Ovary (tissue), 9 donors: Measurements from ENCODE around the gene CCNB1IP1. TPM values are rescaled to one million over a fixed set of nuclear protein-coding genes. Genes with fewer than 3 reads are reported as not detected.

Experiments
- DNase-seq, 5 donors: peaks; one replicate each; pipeline ENCODE4 v3.0.0-alpha.2; 2019 to 2020
- H3K27ac ChIP-seq, 2 donors: fragments of 200-600 bp; one replicate each; pipeline versions ENCODE4 v1.5.1 to v1.8.0; 2019 to 2022
- H3K27me3 ChIP-seq: fragments of 200-600 bp; one replicate; pipeline ENCODE4 v1.8.0; 2022
- H3K36me3 ChIP-seq: fragments of 200-600 bp; sonication (generic); one replicate; pipeline ENCODE4 v1.5.1; 2019
- H3K4me1 ChIP-seq: one replicate; pipeline ENCODE4 v1.8.1; 2013; ENCODE audit warnings: mild to moderate bottlenecking, moderate library complexity; ENCODE audit not compliant: insufficient read depth
- H3K4me3 ChIP-seq: fragments of 200-600 bp; sonication (generic); one replicate; pipeline ENCODE4 v1.5.1; 2017
- H3K9me3 ChIP-seq, 2 donors: fragments of 200-600 bp in 1 of 2; sonication (generic) in 1 of 2; one replicate each; pipeline versions ENCODE4 v1.5.1 to v1.8.1; 2013 to 2019; ENCODE audit warnings: mild to moderate bottlenecking in 1 of 2, moderate library complexity in 1 of 2
- CTCF ChIP-seq, 3 donors: fragments of 450-650 bp in 2 of 3; fragments of 200-600 bp in 1 of 3; IDR thresholded peaks; one replicate each; pipeline versions ENCODE4 v1.5.1 to v1.8.0; 2016 to 2022; ENCODE audit warnings: antibody characterized with exemption in 3 of 3, mild to moderate bottlenecking in 1 of 3
- EP300 ChIP-seq: sonication (generic); formaldehyde crosslinking; IDR thresholded peaks from one replicate; pipeline ENCODE4 v1.6.1; 2017; ENCODE audit warnings: antibody characterized with exemption
- POLR2A ChIP-seq: fragments of 450-650 bp; IDR thresholded peaks from one replicate; pipeline ENCODE4 v1.6.1; 2017; ENCODE audit warnings: antibody characterized with exemption, mild to moderate bottlenecking, moderate library complexity
- WGBS, 3 donors: extraction: QIAGEN DNeasy Blood & Tissue Kit in 1 of 3; methylation state at CpG; one replicate each; pipeline versions ENCODE4 v1.1.5 to v1.1.7; 2013 to 2017; 5-methylcytosine and 5-hydroxymethylcytosine counted together
- intact Hi-C, 4 donors: fragments of 100-400 bp; cut with DNase I; formaldehyde crosslinking; loops; one replicate each; pipeline versions ENCODE4 v1.11.0 to v1.15.1; 2022 to 2023
- polyA plus RNA-seq, 2 donors: library from polyadenylated mRNA; stranded (reverse); fragments of 200-250 nt in 1 of 2; fragments of 350-450 nt in 1 of 2; fragmentation: Illumina TruSeq in 1 of 2; extraction: RNeasy Lipid Tissue Mini Kit (QIAGEN cat#74804) in 1 of 2; gene quantifications; one replicate each; pipeline ENCODE4 v1.2.3, GENCODE V29; 2013 to 2014
- total RNA-seq, 7 donors: library from RNA; depleted of rRNA in 2 of 7; stranded (reverse); fragments of >200 nt in 2 of 7; fragmentation: NEBNext Ultra II Directional in 3 of 7; extraction: Animal tissue kit (Norgen Biotek cat#: 25700) in 3 of 7; gene quantifications; one replicate each; pipeline versions ENCODE4 v1.1.0 to v1.2.4, GENCODE V29; 2016 to 2023
- donor health status: DM: no; HTN: no; CAD: no; lungs with moderate emphysema.
- donor health status: DM: no; HTN: no; CAD: no.
- donor health status: Bipolar disorder and iron deficiency.
- donor health status: DM: yes; HTN: yes; CAD: no.
- donor health status: DM: no; HTN: no; CAD: no.
- donor health status: DM: yes; HTN: yes; CAD: no.

Gene CCNB1IP1
- total and polyA plus RNA-seq, 9 donors: 57.1 to 150 (median 88.0) TPM

DNA sequence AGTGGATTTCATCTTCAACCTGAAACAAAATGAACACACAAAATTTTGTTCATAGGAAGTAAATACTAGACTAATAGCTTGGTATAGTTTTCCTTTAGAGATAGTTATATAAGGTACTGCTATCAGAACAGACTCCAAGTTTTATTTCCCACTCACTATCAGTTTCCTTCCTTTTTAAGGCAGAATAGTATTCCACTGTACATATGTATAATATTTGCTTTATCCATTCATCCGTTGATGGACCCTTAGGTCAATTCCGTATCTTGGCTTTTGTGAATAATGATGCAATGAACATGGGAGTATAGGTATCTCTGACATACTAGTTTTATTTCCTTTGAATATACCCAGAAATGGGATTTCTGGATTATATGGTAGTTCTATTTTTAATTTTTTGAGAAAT, 3.7 kb downstream of the CCNB1IP1 start:
- Histone ChIP-seq H3K27me3 (no peaks in the 10 kb centered on the region), H3K4me1 (no peaks in the 10 kb centered on the region), H3K27ac (no peak overlapping the region), H3K9me3 (no peaks in the 10 kb centered on the region), H3K4me3 (no peak overlapping the region), H3K36me3 (no peaks in the 10 kb centered on the region)
- DNase-seq: no peak
- TF ChIP-seq EP300: no peak
- TF ChIP-seq CTCF (IDR thresholded peaks at IDR 0.05): no peak
- TF ChIP-seq POLR2A: no peak
- intact Hi-C loops: loop anchor here (5.0 to 10.0 kb wide), 3 partner anchors 125 to 355 kb away; partner anchors contain the start of genes ANG (in 1 of the 4), APEX1 (in 1 of the 4), OSGEP (in 1 of the 4) and RNASE4 (in 1 of the 4)
- 69 to 92% (median 88%) methylated on average over 2 of the region's 2 CpGs for WGBS, 3 donors

GRCh38 chr14:20328705-20329104, 4.4 kb downstream of the CCNB1IP1 start:
- no peak for DNase-seq
- Histone ChIP-seq H3K9me3 (no peaks in the 10 kb centered on the region), H3K27ac (no peak overlapping the region), H3K27me3 (no peaks in the 10 kb centered on the region), H3K36me3 (no peaks in the 10 kb centered on the region), H3K4me1 (no peaks in the 10 kb centered on the region), H3K4me3 (no peak overlapping the region)
- TF ChIP-seq CTCF (IDR thresholded peaks at IDR 0.05) (no peak), POLR2A (no peak)
- WGBS, 3 donors: 41 to 53% (median 48%) methylated on average over 2 of the region's 2 CpGs
- intact Hi-C loops: loop anchor here (5.0 to 10.0 kb wide), 3 partner anchors 126 to 356 kb away; partner anchors contain the start of genes ANG (in 1 of the 4), APEX1 (in 1 of the 4), OSGEP (in 1 of the 4) and RNASE4 (in 1 of the 4)

GRCh38 chr14:20327005-20327869, 5.8 kb downstream of the CCNB1IP1 start:
- TF ChIP-seq EP300 (no peak), POLR2A (no peak), CTCF (IDR thresholded peaks at IDR 0.05) (peak; percentile 25 to 81 (median 70))
- no peak for DNase-seq
- H3K9me3 ChIP-seq: no peaks in the 10 kb centered on the region
- H3K4me3 ChIP-seq: no peak overlapping the region
- H3K4me1 ChIP-seq: no peaks in the 10 kb centered on the region
- H3K27ac ChIP-seq: no peak overlapping the region
- H3K27me3 ChIP-seq: no peaks in the 10 kb centered on the region
- no peaks in the 10 kb centered on the region for H3K36me3 ChIP-seq
- WGBS, 3 donors: 33 to 41% (median 34%) methylated on average over 8 of the region's 8 CpGs
- intact Hi-C loops: loop anchor here (5.0 to 10.0 kb wide), 3 partner anchors 128 to 358 kb away; partner anchors contain the start of genes ANG (in 1 of the 4), APEX1 (in 1 of the 4), OSGEP (in 1 of the 4) and RNASE4 (in 1 of the 4)

- Histone ChIP-seq H3K27me3 (no peaks in the 10 kb centered on the region), H3K27ac (no peak overlapping the region), H3K36me3 (no peaks in the 10 kb centered on the region), H3K9me3 (no peaks in the 10 kb centered on the region), H3K4me1 (no peaks in the 10 kb centered on the region), H3K4me3 (no peak overlapping the region)
- intact Hi-C loops: no loop called here
- WGBS, 3 donors: 94 to 95% (median 95%) methylated on average over 16 of the region's 16 CpGs
- DNase-seq: no peak
- TF ChIP-seq CTCF (IDR thresholded peaks at IDR 0.05): no peak
These were observed 15.4 kb downstream of the CCNB1IP1 start for GRCh38 chr14:20317720-20318119.
